Measurements from ENCODE around the gene DENND6A. TPM values are rescaled to one million over a fixed set of nuclear protein-coding genes. Genes with fewer than 3 reads are reported as not detected.

DENND6A gene
- total RNA-seq, 2 donors from 2014 or later: 23.4 to 35.1 TPM

DNA sequence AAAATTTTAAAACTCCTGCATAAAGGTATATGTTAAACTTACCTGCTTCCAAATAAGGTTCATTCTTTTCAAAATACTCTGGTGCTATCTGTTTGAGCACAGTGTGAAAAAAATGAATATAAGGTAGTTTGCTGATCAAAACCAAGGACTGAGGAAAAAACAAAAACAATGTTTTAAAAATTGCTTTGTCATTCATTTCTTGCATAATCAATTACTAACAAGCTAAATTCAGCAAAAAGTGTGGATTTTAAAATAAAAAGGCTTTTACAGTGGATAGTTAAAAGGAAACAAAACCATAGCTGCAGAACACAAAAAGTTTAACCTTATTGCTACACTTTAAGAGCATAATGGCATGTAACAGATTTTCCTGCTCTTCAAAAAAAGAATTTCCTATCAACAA lies 31.5 kb downstream of the DENND6A start:
- TF ChIP-seq, protein P1, sequence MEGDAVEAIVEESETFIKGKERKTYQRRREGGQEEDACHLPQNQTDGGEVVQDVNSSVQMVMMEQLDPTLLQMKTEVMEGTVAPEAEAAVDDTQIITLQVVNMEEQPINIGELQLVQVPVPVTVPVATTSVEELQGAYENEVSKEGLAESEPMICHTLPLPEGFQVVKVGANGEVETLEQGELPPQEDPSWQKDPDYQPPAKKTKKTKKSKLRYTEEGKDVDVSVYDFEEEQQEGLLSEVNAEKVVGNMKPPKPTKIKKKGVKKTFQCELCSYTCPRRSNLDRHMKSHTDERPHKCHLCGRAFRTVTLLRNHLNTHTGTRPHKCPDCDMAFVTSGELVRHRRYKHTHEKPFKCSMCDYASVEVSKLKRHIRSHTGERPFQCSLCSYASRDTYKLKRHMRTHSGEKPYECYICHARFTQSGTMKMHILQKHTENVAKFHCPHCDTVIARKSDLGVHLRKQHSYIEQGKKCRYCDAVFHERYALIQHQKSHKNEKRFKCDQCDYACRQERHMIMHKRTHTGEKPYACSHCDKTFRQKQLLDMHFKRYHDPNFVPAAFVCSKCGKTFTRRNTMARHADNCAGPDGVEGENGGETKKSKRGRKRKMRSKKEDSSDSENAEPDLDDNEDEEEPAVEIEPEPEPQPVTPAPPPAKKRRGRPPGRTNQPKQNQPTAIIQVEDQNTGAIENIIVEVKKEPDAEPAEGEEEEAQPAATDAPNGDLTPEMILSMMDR (conservative IDR thresholded peaks at IDR 0.05): no peak
- no peaks in the 10 kb centered on the region for H3K9me3 Mint-ChIP-seq
- Histone ChIP-seq H3K27ac (ENCODE audit: low read depth, low read length) (no peak overlapping the region), H3K9me3 (ENCODE audit: control insufficient read depth, low read length) (no peaks in the 10 kb centered on the region), H3K9ac (ENCODE audit: extremely low read depth, low read length, poor library complexity, severe bottlenecking) (no peak overlapping the region), H3K4me1 (ENCODE audit: control insufficient read depth, insufficient read depth, low read length) (no peaks in the 10 kb centered on the region), H3K4me3 (ENCODE audit: low read length) (no peak overlapping the region), H3K27me3 (ENCODE audit: control insufficient read depth, insufficient read depth, low read length, poor library complexity, severe bottlenecking) (no peaks in the 10 kb centered on the region), H3K36me3 (ENCODE audit: control insufficient read depth, insufficient read depth, low read length) (peaks cover 62% of the 10 kb centered on the region)
- no peak overlapping the region for H3K4me3 Mint-ChIP-seq
- H3K27me3 Mint-ChIP-seq (ENCODE audit: insufficient read depth): no peaks in the 10 kb centered on the region
- no peaks in the 10 kb centered on the region for H3K4me1 Mint-ChIP-seq
- peaks cover 20% of the 10 kb centered on the region for H3K36me3 Mint-ChIP-seq (ENCODE audit: low read depth)
- H3K27ac Mint-ChIP-seq: no peak overlapping the region
- no peak for DNase-seq

DNA sequence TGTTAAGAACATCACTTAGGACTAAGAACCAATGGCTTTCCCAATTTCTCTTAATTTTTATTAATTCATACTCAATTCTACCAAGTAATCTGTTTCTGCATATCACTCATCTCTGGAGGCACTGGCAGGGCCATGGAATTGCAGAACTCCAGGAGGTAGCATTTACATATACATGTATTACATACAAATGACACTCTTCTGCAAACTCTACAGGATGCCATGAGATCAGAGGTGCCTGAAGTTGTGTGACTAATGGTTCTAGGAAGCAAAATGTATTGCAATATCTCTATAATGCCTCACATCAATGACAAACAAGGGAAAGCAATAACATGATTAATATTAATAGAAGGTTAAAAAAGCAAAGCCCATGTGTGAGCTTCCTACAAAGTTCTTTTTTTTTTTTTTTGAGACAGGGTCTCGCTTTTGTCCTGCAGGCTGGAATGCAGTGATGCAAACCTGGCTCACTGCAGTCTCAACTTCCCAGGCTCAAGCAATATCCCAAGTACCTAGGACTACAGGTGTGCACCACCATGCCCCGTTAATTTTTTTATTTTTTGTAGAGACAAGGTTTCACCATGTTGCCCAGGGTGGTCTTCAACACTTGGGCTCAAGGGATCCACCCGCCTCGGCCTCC lies 33.0 kb downstream of the DENND6A start:
- Mint-ChIP-seq H3K36me3 (ENCODE audit: low read depth) (peaks cover 29% of the 10 kb centered on the region), H3K27ac (no peak overlapping the region), H3K4me1 (no peaks in the 10 kb centered on the region), H3K9me3 (no peaks in the 10 kb centered on the region), H3K4me3 (no peak overlapping the region), H3K27me3 (ENCODE audit: insufficient read depth) (no peaks in the 10 kb centered on the region)
- Histone ChIP-seq H3K4me3 (ENCODE audit: low read length) (no peak overlapping the region), H3K4me1 (ENCODE audit: control insufficient read depth, insufficient read depth, low read length) (no peaks in the 10 kb centered on the region), H3K27me3 (ENCODE audit: control insufficient read depth, insufficient read depth, low read length, poor library complexity, severe bottlenecking) (no peaks in the 10 kb centered on the region), H3K9ac (ENCODE audit: extremely low read depth, low read length, poor library complexity, severe bottlenecking) (no peak overlapping the region), H3K27ac (ENCODE audit: low read depth, low read length) (no peak overlapping the region), H3K9me3 (ENCODE audit: control insufficient read depth, low read length) (no peaks in the 10 kb centered on the region), H3K36me3 (ENCODE audit: control insufficient read depth, insufficient read depth, low read length) (peaks cover 59% of the 10 kb centered on the region)
- 73 to 90% methylated on average over 3 to 4 of the region's 4 CpGs for WGBS, 2 experiments (ENCODE audit: insufficient coverage in 1 of 2, insufficient read length in 1 of 2)
- TF ChIP-seq, protein P1 (conservative IDR thresholded peaks at IDR 0.05): peak; percentile 53
- DNase-seq: peak; percentile 48

DNA sequence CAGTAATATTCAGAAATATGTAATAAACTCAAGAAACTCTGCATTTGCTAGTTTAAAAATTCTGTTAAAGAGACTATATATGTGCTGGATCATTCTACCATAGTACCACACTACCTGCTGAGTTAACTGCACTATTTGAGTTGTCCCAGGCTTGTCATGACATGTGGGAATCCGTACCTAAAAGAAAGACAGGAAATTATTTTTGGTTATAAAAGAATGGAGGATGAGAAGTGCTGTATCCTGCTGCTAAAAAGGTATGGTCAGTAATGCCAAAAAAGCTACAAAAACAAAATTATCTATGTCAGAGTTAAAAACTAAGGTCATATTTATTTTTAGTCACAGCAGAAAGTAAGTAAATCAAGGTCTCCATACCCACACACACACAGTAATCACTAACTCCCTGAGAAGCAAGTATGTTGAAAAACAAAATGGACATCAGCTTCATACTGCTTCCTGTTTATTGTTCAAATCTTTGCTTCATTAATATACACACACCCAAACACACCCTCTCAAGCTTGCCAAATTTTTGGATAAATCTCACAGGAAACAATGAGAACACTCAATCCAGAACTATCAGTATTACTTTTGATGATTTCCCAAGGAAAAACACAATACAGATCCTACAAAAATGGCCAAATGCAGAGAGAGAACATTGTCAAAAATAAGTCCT lies 33.7 kb downstream of the DENND6A start:
- Mint-ChIP-seq H3K4me1 (no peaks in the 10 kb centered on the region), H3K36me3 (ENCODE audit: low read depth) (peaks cover 28% of the 10 kb centered on the region), H3K27me3 (ENCODE audit: insufficient read depth) (no peaks in the 10 kb centered on the region), H3K4me3 (no peak overlapping the region), H3K27ac (peak overlapping the region; percentile 78), H3K9me3 (no peaks in the 10 kb centered on the region)
- TF ChIP-seq, protein P1 (conservative IDR thresholded peaks at IDR 0.05): no peak
- Histone ChIP-seq H3K27ac (ENCODE audit: low read depth, low read length) (no peak overlapping the region), H3K4me3 (ENCODE audit: low read length) (no peak overlapping the region), H3K9ac (ENCODE audit: extremely low read depth, low read length, poor library complexity, severe bottlenecking) (no peak overlapping the region), H3K9me3 (ENCODE audit: control insufficient read depth, low read length) (no peaks in the 10 kb centered on the region), H3K36me3 (ENCODE audit: control insufficient read depth, insufficient read depth, low read length) (peaks cover 61% of the 10 kb centered on the region), H3K4me1 (ENCODE audit: control insufficient read depth, insufficient read depth, low read length) (no peaks in the 10 kb centered on the region), H3K27me3 (ENCODE audit: control insufficient read depth, insufficient read depth, low read length, poor library complexity, severe bottlenecking) (no peaks in the 10 kb centered on the region)
- DNase-seq: no peak
- WGBS, 2 experiments (ENCODE audit: insufficient coverage in 1 of 2, insufficient read length in 1 of 2): 94% methylated on average over 1 of the region's 1 CpG; no CpG with 5 or more reads in 1 of the 2 experiments

Data from endodermal cell (in vitro differentiated cells).